GM19239 (cell line): ENCODE results near the gene COQ2.
"Not testable (repeated sequence)": the region's sequence is repeated elsewhere in the genome, so short reads cannot be mapped to it uniquely, and the experiment has no call there.

Experiments
- DNase-seq: peaks from one replicate; pipeline ENCODE4 v3.0.0; 2011; ENCODE audit warnings: low spot score; ENCODE audit not compliant: insufficient read length
- FAIRE-seq: peaks from 2 replicates; lab custom pipeline; 2011; peaks lifted over from hg19 to GRCh38; lab: Jason Lieb, UNC

COQ2 gene

DNA sequence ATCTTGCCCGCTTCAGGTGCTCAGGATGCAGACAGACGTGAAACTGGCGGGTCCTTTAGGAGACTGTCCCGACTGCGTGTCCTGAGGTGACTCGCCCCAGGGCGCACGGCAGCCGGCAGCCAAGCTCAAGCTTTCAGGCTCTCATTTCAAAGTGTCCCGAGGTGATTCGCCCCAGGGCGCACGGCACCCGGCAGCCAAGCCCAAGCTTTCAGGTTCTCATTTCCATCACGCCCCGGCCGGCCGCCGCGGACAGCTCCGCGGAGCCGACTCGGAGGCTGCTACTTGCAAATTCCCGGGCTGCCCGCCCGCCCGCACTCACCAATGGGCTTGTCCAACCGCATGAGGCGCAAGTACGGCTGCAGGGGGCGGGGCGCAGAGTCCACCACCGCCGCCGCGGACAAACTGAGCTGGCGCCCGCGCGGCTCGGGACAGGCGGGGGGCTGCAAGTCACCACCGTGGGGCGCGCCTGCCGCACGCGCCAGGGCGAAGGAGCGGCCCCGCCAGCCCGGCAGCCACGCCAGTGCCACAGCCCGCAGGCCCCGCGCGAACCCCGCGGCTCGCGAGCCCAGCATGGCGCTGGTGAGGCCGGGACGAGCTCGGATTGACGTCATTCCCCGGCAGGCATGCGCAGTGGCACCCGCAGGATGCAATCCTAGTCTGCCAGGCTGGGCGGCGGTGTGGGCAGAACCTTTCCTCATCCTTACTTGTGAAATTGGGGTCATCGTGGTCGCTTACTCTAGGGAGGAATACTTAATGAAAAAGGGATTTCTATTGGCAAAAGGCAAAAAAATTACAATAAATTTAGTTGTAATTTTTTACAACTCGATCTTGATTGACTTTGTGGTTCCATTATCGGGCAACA lies at the start of gene COQ2:
TSS of gene COQ2 (minus strand) at position 606 of the 862 bp plus-strand sequence. CDS start at position 572, 34 bp downstream.
- DNase-seq (peak; percentile 76), FAIRE-seq (peak; percentile 97)

DNA sequence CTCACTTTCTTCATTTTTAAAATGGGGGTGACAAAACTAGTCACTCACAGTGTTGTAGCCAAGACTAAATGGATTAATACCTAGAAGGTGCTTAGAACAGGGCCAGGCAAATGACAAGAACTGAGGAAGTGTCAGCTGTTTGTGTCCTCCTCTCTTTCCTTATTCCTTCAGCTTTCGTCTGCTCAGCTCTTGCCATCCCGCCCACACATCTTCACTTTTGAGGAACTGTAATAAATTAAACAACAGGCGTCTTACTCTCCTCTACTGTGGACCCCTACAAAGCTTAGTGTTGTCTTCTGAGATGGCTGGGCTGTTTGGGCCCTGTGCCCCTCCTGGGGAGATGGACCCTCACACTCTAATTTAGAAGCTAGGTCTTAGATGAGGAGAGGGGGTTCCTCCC lies 47.4 kb upstream of the COQ2 start:
- DNase-seq (no peak), FAIRE-seq (no peak)

DNA sequence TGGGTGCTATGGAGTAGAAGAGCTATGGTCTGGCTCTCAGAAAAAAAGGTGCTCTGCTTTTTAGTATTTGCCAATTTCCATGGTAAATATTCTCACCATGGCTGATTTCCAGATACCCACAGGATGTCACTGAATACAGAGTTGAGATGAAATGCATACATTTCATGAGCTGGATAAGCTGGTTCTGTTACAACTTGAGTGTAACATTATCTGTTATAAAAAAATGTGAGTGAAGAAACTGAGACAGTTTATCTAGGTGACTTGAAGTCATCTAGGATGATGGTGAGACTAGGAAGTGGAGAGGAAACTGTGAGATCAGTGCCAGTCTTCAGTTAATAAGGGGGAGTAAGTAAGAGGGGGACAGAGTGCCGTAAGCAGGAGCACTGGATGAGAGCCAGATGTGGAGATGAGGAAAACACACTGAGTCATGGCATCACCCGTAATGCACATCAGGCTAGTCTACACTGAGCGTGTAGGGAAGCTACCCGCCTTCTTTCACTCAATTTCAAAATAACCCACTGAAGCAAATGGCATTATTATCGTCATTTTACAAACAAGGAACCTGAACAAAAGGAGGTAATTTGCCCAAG lies 45.0 kb upstream of the COQ2 start:
- DNase-seq (no peak), FAIRE-seq (no peak)

- FAIRE-seq (no peak), DNase-seq (no peak)
These were observed 44.1 kb upstream of the COQ2 start for GRCh38 chr4:83328521-83329187.

GRCh38 chr4:83326546-83326945 lies 41.9 kb upstream of the COQ2 start:
- DNase-seq (no peak), FAIRE-seq (no peak)

DNA sequence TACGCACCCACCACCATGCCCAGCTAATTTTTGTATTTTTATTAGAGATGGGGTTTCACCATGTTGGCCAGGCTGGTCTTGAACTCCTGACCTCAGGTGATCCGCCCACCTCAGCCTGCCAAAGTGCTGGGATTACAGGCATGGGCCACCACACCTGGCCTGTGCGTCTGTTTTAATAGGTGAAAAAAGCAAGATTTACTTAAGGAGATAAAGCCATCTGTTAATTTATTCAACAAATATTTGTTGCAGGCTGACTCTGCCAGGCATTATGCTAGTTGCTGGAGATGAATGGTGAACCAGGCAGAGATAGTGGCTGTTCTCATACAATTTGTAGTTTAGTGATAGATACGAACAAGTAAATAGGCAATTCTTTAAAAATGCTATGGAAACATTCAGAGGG lies 40.7 kb upstream of the COQ2 start:
- FAIRE-seq, DNase-seq: not testable (repeated sequence)

- FAIRE-seq (no peak), DNase-seq (no peak)
These were observed 38.5 kb upstream of the COQ2 start for GRCh38 chr4:83323136-83323535.

DNA sequence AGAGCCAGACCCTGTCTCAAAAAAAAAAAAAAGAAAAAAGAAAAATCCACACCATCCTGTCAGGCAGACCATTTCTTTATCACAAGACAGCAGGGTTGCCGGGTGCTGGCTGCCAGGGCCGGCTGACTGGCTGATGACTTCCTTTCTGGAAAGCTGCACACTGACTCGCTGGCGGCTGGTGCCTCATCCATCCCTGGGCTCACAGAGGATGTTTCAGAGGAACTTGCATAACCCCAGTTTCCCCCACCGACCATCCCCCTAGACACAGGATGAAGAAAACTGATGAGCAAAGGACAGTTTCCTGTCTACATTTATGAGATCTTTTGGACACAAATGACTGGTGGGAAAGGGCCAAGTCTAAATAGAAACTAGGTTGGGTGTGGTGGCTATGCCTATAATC lies 36.0 kb upstream of the COQ2 start:
- DNase-seq (no peak), FAIRE-seq (no peak)

- DNase-seq (no peak), FAIRE-seq (no peak)
These were observed 34.1 kb upstream of the COQ2 start for GRCh38 chr4:83318666-83319065.

- DNase-seq: no peak
- no peak for FAIRE-seq
These were observed 33.1 kb upstream of the COQ2 start for GRCh38 chr4:83317671-83318070.

DNA sequence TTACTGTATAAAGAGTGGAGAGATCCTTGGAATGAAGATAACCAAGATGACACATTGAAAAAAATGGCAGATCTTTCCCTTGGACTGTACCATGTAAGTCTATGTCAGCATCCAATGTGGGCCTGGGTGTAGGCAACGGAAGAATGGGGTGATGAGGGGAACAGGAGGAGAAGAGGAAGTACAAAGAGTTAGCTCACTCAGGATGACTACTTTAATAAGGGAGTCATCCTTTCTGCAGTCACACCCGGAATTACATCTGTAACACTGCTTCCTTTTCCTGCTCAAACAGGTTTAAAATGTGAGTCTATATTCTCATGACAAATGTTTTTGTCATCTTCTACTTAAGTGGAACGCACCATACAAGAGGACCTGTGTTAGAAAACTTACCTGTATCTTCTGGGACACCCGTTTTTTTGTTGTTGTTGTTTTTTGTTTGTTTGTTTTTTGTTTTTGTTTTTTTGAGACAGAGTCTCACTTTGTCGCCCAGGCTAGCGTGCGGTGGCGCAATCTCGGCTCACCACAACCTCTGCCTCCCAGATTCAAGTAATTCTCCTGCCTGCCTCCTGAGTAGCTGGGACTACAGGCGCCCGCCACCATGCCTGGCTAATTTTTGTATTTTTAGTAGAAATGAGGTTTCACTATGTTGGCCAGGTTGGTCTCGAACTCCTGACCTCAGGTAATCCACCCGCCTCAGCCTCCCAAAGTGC lies 32.0 kb upstream of the COQ2 start:
- FAIRE-seq (no peak), DNase-seq (no peak)

GRCh38 chr4:83315341-83315870 lies 30.8 kb upstream of the COQ2 start:
- FAIRE-seq (no peak), DNase-seq (no peak)

DNA sequence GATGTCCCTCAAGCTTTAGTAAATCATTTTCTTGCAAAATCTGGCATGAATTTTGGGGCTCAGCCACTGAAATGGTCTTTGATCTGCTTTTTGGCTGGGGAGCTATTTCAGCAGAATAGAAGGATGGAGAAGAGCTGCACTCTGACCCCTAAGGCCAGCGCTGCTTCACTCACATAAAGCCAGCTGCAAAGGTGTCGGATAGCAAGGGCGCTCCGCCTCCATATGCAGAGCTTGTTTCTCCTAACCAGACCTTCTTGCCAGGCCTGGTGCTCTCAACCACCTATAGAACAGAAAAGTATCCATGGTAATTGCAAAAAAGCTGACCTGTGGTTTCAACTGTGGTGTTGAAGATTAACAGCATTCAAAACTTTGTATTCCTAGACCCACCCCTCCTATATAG lies 24.1 kb upstream of the COQ2 start:
- FAIRE-seq: no peak
- DNase-seq: no peak

DNA sequence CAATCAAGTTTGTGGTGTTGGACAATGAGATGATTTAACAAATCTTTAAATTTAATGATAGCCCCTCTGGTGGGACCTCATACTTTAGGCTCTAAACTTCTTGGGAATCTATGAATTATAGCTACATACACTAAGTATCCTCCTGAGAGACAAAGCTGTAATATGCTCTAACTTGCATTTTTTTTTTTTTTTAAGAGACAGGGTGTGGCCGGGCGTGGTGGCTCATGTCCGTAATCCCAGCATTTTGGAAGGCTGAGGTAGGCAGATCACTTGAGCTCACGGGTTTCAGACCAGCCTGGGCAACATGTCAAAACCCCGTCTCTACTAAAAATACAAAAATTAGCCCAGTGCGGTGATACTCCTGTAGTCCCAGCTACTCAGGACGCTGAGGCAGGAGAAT lies 23.3 kb upstream of the COQ2 start:
- DNase-seq (no peak), FAIRE-seq (no peak)

- FAIRE-seq: no peak
- no peak for DNase-seq
These were observed 20.6 kb upstream of the COQ2 start for GRCh38 chr4:83305187-83305586.

GRCh38 chr4:83297548-83298260 lies 13.1 kb upstream of the COQ2 start:
- DNase-seq (no peak), FAIRE-seq (no peak)

GRCh38 chr4:83293305-83294046 lies 8.9 kb upstream of the COQ2 start:
- FAIRE-seq (no peak), DNase-seq (no peak)

DNA sequence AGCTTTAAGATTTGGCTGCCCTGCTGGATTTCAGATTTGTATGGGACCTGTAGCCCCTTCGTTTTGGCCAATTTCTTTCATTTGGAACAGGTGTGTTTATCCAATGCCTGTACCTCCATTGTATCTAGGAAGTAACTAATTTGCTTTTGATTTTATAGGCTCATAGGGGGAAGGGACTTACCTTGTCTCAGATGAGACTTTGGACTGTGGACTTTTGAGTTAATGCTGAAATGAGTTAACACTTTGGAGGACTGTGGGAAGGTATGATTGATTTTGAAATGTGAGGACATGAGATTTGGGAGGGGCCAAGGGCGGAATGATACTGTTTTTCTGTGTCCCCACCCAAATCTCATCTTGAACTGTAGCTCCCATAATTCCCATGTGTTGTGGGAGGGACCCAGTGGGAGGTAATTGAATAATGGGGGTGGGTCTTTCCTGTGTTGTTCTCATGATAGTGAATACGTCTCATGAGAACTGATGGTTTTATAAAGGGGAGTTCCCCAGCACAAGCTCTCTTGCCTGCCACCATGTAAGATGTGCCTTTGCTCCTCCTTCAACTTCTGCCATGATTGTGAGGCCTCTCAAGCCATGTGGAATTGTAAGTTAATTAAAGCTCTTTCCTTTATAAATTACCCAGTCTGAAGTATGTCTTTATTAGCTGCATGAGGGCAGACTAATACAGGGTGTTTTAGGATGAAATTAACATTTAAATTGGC lies 5.6 kb upstream of the COQ2 start:
- not testable (repeated sequence) for DNase-seq, FAIRE-seq
